ENCODE measurements around the gene PLEKHA7.
"Not testable (repeated sequence)": the region's sequence is repeated elsewhere in the genome, so short reads cannot be mapped to it uniquely, and the experiment has no call there.

Gene PLEKHA7

DNA sequence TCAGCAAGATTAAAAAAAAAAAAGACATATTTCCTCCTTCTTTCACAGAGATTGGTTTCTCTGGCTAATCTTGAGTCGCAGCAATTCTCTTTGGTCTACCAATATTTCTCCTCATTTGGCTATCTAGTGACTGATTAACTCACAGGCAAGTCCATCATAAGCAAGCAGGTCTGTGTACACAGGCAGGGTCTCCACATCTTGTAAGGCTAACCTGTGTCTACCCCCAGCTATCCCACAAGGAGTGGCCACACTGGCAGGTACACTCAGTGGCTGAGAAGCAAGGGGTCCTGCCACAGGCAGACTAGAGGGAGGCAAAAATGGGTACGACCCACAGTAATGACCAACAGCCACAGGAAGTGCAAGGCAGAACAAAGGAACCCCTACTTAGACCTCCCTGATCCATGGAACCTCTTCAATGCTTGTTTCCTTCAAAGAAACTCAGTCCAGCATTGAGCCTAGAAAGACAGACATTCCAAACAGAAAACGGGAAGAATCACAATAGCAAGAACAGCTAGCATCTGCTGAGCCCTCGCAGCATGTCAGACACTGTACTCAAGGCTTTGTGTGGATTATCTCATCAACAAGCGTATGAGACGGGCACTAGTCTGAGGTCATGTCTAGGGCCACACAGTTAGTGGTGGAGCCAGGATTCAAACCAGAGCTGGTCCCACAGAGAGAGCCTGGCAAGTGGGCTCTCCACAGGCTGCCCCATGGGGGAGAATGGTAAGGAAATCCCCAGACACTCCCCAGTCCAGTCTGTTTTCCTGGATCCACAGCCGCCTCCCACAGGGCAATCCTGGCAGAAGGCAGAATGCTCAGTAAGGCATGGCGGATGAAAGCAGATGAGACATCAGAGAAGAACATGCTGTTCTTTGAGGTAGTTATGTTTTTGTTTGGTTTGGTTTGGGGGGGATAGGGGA lies 34.3 kb downstream of the PLEKHA7 start:
- peak; percentile 48 for DNase-seq (ENCODE audit: low read depth, low spot score)

DNA sequence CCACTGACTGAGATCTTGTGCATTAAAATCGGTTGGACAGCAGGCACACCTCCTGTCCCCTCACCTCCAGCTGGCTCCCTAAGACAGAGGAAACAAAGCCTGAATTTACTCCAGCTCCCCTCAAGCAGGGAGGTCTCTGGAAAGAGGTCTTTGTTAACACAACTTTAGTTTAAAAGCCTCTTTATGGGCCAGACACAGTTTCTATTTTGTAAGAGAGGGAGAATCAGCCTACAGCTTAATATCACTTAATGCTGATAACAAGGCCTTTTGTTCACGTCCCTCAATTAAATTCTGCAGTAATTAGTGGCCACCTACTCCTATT lies 36.3 kb downstream of the PLEKHA7 start:
- no peak for DNase-seq (ENCODE audit: low read depth, low spot score)

DNA sequence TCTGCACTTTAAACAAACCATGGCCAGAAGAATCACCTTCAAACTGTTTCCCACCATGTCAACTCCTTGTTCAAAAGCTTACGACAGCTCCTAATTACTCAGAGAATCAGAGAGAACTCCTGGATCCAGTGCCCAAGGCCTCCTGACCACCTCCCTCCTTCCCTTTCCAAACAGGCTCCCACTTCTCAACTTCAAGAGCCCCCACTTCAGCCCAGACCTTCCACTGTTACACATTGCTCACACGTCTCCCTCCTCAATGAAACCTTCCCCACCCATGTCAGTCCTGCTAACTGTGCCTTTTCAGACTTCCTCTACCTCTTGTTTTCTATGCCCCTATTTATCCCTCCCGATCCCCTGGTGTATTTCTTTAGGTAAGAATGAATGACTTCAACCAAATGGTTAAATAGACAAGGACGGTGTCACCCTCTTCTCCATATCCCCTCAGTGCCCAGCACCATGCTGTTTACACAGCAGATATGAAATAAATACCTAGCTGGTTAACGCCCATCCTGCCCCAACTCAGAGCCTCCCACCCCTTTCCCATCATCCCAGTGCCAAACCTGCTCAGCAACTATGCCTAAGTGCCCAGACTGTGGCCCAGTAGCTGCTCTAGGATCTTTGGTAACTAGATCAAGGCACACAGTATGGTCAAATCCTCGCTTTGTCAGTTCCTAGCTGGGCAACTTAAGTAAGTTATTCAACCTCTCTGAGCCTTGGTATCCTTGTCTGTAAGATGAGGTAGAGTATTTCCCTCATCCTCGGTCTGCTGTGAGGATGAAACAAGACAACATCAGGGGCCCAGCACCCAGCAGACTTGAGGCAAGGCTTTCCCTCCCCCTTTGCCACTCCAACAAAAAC lies 36.8 kb downstream of the PLEKHA7 start:
- DNase-seq (ENCODE audit: low read depth, low spot score), result no peak

DNA sequence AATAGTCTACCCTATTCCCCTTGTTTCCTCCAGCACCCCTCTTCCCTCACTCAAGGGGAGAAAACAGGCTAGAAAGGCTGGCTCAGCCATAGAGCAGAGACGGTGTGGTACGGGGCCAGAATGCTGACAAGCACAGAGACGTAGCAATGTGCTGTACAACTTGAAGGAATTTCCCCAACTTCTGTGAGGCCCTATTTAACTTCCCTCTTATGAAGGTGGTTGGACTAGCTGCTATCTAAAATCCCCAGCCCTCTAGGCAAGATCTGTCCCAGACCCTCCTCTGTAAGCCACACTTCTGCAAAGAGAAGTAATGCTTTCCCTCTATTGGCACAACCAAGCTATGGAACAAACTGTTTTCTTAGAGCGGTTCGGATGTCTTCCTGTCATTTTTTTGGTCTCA lies 37.8 kb downstream of the PLEKHA7 start:
- DNase-seq (ENCODE audit: low read depth, low spot score), result no peak

DNA sequence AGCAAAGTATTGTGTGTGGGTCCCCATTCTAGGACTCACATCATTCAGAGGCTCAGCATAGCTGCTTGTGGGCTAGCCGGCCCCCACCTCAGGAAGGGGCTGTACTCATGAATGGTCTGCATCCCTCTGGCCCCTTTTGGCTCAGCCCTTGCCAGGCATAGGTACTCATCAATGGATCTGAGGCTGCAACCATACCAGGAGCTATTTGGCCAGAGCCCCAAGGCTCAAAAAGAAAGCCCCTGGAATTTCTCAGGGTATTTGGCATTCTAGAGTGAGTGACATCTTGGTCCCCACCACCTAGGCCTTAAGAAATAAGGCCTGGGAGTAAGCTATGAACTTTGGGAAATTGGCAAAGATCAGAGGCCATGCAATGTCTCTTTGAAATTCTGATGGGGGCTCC lies 38.3 kb downstream of the PLEKHA7 start:
- no peak for DNase-seq (ENCODE audit: low read depth, low spot score)

DNA sequence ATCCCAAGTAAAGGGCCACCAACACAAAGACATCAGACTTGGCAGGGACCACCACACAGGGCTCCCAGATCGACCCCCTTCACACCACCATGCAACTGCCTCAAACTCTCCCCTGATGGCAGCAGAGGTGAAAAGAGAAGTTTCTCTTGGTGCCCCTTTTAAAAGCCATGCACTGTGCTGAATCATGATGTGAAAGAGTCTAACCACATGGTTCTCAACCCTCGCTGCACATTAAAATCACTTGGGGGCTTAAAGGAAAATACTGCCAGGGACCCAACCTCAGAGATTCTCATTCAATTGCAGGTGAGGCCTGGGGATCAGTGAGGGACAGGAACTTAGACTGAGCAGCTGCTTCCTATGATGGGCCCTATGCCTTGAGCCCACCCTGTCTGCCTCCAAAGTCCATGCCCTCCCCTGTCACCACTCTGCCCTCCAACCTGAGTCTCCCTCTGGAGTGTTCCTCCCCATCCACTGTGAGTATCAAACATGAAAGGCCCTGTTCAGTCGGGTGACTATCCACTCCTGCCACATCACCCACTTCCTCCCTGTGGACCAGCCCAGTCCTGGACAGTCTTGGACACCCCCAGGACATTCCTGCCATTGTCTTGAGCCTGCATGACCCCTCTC lies 40.8 kb downstream of the PLEKHA7 start:
- no peak for DNase-seq (ENCODE audit: low read depth, low spot score)

DNA sequence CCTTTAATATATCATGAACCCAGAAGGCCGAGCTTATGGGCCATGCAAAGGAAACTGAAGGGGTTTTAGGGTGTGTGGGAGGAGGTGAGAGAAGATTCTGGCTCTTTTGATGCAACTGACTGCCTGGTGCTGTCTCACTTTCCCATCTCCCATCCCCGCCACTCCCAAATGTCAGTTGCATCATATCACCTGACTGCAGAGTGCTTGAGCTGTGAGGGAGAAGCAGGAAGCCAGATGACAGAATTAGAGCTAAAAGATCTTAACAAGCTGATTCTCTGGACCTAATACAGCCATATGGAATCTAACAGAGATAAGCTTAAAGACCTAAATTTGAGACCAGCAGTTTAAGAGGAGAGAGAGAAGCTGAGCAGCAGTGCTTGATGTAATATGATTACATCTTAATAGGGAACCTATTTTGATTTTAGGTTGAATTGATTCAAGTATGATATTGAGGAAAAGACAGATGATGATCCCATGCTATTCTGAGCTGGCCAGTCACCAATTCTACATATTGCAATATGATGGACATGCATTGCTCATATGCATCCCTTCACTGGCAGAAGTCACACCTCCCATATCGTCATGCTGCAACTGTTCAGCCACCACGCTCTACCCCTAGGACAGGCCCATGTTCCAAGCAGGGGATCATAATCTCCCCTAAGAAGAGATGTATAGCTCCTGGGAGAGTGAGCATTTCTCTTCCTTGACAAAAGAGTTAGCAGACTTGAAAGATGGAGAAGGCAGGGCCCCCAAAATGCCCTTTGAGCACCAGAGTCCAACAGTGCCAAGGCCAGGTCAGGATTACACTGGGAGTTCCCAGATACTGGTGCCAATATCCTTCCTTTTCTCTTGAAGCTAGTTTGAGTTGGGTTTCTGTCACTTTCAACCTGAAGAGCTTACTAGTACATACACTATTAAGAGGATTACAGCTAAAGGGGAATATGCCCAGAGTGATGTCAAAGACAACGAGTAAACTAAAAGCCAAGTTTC lies 44.9 kb downstream of the PLEKHA7 start:
- DNase-seq (ENCODE audit: low read depth, low spot score), result no peak

DNA sequence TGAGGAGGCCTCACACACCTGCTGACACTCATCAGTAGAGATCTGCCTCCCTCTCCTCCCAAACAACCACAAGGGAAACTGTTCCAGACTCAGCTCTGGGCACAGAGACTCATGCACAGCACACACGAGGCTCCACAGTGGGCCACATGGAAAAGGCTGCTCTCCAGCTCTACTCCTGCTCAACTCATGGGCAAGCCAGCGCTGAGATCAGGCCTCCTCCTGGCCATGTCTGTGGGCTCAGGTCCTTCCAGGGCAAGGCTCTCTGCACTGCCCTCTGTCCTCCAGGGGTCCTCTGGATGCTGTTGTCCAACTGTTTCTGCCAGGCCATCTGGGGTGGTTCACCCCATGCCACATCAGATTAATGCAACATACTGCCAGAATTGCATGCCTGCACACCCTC lies 46.0 kb downstream of the PLEKHA7 start:
- DNase-seq (ENCODE audit: low read depth, low spot score), result no peak

DNA sequence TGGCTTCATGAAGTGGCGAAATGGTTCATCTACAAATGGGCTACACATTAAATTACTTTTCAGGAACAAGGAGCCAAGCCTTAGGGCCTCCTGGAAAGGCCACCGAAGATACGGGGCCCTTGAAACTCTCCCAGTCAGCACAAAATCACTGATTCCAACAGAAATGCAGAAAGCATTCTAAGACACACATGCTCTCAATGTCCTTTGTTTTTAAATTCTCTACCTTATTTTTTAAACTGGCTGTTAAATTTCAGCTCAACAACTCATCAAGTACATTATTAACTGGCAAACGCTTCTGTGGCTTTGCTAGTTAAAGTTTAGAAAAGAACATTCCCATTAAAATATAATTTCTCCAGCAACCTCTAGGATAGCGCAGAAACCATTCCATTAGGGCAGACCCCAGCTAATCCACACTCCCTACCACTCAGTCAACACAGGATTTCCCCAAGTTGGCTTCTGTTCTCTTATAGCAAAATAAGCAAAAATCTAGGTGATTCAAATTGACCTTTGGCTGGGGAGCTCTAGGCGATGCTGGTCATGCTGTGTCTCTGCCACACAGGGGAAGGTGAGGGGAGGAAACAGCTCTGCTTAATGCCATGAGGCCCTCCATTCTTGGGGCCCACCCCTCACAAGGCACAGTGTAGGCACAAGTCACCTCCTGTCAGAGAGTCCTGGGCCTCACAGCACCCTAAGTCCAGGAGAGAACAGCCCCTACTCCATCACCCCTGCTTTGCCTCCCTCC lies 47.1 kb downstream of the PLEKHA7 start:
- DNase-seq (ENCODE audit: low read depth, low spot score), result no peak

DNA sequence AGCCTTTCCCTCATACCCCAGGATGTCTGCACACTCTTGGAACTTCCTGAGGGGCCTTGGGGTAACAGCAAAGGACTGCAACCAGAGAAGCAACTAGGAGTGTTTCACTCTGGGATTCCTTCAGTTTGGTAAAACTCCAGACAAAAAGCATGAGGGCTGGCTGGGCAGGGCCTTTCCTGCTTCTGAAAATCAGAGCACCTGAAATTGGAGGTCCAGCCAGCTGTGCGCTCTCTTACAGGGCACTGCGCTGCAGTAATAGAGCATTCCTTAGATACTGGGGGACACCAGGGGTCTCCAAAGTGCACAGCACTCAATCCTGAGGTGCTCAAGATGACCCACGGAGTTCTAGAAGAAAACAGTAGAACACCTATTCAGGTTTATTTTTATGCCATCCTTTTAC lies 49.7 kb downstream of the PLEKHA7 start:
- DNase-seq (ENCODE audit: low read depth, low spot score), result no peak

DNA sequence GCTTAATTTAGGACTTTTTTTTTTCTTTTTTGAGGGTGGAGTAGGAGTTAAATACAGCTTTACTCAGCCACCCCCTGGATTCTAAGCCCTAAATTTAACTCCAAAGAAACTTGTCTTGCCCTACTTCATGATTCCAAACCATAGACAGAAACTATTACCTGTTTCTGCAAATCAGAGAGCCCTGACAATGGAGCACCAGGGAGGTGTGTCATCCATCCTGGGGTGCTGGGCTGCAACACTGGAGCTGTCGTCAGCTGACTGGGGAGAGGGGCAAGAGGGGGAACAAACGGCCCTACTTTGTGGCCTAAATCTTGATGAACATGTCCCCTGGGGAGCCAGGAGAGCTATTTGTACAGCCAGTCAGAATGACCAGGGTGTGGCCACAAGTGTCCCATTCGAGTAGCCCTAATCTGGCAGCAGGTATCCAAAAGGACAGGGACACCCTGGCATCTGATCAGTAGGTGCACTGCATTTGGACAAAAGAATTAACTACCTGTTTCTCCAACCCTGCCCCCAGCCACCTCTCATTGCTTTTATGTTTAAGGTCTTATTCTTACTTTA lies 50.8 kb downstream of the PLEKHA7 start:
- no peak for DNase-seq (ENCODE audit: low read depth, low spot score)

DNA sequence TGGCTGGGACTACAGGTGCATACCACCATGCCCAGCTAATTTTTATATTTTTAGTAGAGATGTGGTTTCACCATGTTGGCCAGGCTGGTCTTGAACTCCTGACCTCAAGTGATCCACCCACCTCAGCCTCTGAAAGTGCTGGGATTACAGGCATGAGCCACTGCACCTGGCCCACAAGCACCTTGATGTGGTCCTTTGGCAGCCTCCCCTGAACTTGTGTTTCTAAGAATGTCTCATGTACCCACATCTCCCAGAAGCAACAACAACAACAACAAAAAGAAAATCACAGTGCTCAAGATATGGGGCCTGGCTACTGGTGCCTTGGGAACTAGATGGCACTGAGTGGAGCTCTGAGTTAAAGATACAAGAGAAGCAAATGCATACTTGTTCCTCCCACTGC lies 51.6 kb downstream of the PLEKHA7 start:
- not testable (repeated sequence) for DNase-seq (ENCODE audit: low read depth, low spot score)

DNA sequence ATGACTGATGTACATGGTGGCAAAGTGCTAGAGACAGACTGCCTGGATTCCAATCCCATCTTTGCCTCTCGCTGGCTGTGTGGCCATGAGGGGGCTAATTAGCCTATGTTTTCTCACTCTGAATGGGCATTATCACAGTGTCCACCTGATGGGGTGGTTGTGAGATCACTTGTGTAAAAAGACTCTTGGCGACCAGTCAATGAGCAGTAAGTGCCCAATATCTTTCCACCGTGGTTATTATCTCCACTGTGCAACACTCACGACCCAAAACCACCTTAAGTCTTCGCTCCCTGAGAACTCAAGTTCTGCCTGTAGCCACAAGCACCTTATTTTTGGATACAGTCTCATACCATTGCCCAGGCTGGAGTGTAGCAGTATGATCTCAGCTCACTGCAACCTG lies 52.1 kb downstream of the PLEKHA7 start:
- DNase-seq (ENCODE audit: low read depth, low spot score), result no peak

DNA sequence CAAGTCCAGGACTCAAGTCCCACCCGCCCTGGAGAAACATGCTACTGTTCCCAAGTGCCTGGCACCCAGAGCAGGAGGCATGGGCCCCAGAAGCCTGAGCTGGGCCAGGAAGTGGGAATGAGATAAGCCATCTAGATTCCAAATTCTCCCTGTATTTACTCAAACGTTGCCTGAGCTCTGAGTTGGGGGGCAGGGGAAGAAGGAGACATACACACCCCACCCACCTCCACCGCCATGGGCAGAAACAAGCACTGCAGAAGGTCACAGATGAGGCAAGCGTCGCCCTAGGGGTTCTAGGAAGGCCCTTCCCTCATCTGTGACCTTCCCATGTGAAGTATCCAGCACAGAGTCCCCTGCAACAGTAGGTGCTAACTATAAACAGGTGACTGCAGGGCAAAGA lies 54.0 kb downstream of the PLEKHA7 start:
- DNase-seq (ENCODE audit: low read depth, low spot score), result no peak

DNA sequence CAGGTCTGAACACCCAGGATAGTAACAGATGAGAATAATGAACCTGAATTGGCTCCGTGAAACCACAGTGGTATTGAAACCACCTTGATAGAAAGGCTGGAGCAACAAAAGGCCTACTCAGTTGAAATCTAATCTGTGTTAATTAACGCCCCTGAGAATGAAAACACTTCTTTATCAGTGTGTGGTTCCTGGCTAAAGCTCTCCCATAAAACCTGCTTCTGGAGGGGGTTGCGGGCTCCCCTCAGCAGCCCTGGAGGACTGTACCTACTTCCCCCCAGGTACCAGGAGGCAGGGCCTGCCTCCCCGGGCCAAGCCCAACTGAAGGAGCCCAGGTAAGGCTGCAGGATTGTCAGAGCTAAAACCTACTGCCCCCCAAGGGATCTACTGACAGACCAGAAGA lies 54.6 kb downstream of the PLEKHA7 start:
- no peak for DNase-seq (ENCODE audit: low read depth, low spot score)

DNA sequence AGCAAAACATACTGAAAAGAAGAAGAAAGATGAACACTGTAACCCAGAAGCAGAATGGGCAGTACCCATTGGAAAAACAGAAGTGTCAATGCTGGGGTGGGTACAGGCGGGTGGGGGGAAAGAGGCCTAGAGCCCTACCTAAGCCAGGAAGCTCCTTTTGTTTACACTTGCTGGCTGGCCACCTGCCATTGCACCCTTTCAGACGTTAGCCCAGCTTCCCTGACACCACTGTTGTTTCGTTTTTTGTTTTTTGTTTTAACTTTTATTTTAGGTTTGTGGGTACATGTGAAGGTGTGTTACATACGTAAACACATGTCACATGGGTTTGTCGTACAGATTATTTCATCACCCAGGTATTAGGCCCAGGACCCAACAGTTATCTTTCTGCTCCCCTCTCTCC lies 55.4 kb downstream of the PLEKHA7 start:
- no peak for DNase-seq (ENCODE audit: low read depth, low spot score)

DNA sequence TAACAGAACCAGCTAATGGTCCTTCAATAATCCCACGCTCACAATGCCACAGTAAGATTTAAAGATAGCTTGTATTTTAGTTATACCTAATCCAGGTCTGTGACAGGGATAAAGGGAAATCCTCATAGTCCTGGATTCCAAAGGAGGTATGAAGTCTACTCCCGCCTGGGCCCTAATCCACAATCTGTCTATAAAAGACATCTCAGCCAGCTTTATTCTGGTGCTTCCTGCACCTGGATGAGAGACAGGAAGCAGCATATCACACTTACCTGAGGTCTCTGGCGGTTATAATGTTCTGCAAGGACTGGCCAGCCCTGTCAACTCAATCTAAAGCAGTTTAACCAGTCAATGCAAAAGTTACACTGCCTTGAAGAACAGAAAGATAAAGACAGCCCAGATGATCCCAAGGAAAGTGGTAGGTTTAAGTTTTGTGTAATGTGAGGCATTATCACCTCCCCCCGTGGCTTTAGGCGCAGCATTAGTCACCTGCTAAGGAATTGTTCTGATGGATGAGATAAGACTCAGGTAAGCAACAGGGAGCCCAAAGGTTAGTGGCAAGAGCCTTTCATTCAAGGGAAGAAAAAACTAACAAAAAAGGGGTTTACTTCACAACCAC lies 57.6 kb downstream of the PLEKHA7 start:
- DNase-seq (ENCODE audit: low read depth, low spot score), result no peak

DNA sequence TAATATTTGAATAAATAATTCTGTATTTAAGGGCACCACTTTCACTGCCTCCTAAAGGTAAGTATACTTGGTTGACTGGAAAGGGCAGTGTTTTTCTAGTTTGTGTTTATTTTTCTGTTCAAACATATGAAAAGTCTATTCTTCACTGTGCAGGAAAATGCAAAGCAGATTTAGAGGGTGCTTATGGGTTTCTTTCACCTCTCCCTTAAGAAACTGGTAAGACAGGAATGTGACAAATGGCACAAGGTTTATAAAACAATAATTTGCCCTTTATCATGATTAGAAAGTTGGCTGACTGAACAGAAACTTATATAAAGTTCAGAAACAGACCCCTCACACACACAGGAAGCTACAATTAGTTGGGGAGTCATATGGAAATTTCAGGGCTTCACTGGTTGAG lies 60.6 kb downstream of the PLEKHA7 start:
- DNase-seq (ENCODE audit: low read depth, low spot score), result no peak

DNA sequence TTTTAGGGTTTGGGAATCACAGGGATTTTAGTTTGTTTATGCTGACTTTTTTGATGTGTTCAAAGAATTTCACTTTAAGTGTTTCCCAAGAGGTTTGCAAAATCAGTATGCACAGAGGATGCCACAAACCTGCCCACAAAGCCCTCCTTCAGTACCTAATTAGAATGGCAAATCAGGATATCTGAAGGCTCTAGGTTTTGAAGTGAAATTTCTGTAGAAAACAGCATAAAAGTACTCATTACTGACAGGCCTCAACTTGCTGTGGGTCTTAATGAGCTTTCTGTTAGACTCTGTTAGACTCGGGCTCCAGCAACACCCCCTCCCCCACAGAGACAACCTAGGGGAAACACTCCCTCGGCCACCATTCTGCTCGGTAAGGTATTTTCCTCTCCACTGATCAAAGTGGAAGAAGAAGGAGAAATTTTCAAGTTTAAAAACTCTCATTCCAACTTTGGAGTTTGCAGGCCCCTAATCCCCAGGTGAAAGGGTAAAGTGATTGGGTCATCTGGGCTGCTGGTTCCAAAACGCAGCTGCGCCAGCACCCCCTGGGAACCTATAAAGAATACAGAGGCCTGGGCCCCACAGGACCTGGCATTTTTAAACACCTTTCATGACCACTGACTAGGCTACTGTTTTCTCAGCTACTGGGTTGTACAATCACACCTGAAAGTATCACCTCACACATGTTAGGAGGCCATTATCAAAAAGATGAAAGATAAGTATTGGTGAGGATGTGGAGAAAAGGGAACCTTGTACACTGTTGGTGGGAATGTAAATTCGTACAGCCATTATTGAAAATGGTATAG lies 67.5 kb downstream of the PLEKHA7 start:
- DNase-seq (ENCODE audit: low read depth, low spot score), result peak; percentile 73

All from astrocyte of the hippocampus (primary cell).